HG03558 (cell line): ENCODE results near the gene ADGRD1.
"Not testable (repeated sequence)": the region's sequence is repeated elsewhere in the genome, so short reads cannot be mapped to it uniquely, and the experiment has no call there.

ENCODE experiments used
- ATAC-seq: cut with Tn5 transposase; IDR thresholded peaks from one replicate; pipeline ENCODE4 v1.9.1; 2021; ENCODE audit warnings: moderate number of reproducible peaks; ENCODE audit not compliant: unreplicated experiment; ENCODE audit errors: extremely low read depth

Gene ADGRD1

GRCh38 chr12:131126662-131127173 is 173.0 kb downstream of the ADGRD1 start:
- no peak for ATAC-seq

GRCh38 chr12:131128556-131128955 is 174.8 kb downstream of the ADGRD1 start:
- no peak for ATAC-seq

- not testable (repeated sequence) for ATAC-seq
These were observed 175.4 kb downstream of the ADGRD1 start for GRCh38 chr12:131128966-131129619.

GRCh38 chr12:131129839-131130238 is 176.1 kb downstream of the ADGRD1 start:
- ATAC-seq, result no peak

- no peak for ATAC-seq
These were observed 176.7 kb downstream of the ADGRD1 start for GRCh38 chr12:131130311-131130911.

GRCh38 chr12:131131077-131131807 is 177.5 kb downstream of the ADGRD1 start:
- no peak for ATAC-seq

GRCh38 chr12:131131808-131132117 is 178.1 kb downstream of the ADGRD1 start:
- no peak for ATAC-seq

GRCh38 chr12:131132118-131132892 is 178.6 kb downstream of the ADGRD1 start:
- ATAC-seq, result no peak

GRCh38 chr12:131133015-131133905 is 179.6 kb downstream of the ADGRD1 start:
- no peak for ATAC-seq

- ATAC-seq, result no peak
These were observed 180.3 kb downstream of the ADGRD1 start for GRCh38 chr12:131133994-131134393.

- no peak for ATAC-seq
These were observed 181.0 kb downstream of the ADGRD1 start for GRCh38 chr12:131134523-131135310.

- ATAC-seq, result no peak
These were observed 181.6 kb downstream of the ADGRD1 start for GRCh38 chr12:131135311-131135785.

GRCh38 chr12:131135786-131136538 is 182.3 kb downstream of the ADGRD1 start:
- ATAC-seq, result no peak

- ATAC-seq, result no peak
These were observed 182.8 kb downstream of the ADGRD1 start for GRCh38 chr12:131136539-131136872.

- no peak for ATAC-seq
These were observed 183.5 kb downstream of the ADGRD1 start for GRCh38 chr12:131137009-131137835.

GRCh38 chr12:131137836-131138637 is 184.3 kb downstream of the ADGRD1 start:
- no peak for ATAC-seq
